ENCODE data around the gene BFAR. TPM values are rescaled to one million over a fixed set of nuclear protein-coding genes. Genes with fewer than 3 reads are reported as not detected.
A peak's percentile ranks its signal among the peaks of the same experiment; 100 is the strongest.
"Not testable (repeated sequence)": the region's sequence is repeated elsewhere in the genome, so short reads cannot be mapped to it uniquely, and the experiment has no call there.

The BFAR gene
- total and polyA plus RNA-seq, 3 donors from 2014 or later = 41.7 to 63.4 (median 49.2) TPM

- no peaks in the 10 kb centered on the region for H3K9me3 ChIP-seq
- intact Hi-C loops (cut with DNase I; ENCODE audit: low total_unique reads) = no loop called here
- DNase-seq = no peak
- TF ChIP-seq CTCF (IDR thresholded peaks at IDR 0.05) = no peak
- TF ChIP-seq POLR2A (IDR thresholded peaks at IDR 0.05) = no peak
- H3K36me3 ChIP-seq (ENCODE audit: low read depth, missing control alignments) = no peaks in the 10 kb centered on the region
- peak overlapping the region in 1 of 2 donors; percentile 11 for H3K27ac ChIP-seq
- H3K4me1 ChIP-seq = peaks cover 18% of the 10 kb centered on the region
- WGBS, 2 donors = 72% methylated on average over 12 of the region's 12 CpGs
- H3K4me3 ChIP-seq = no peak overlapping the region
- H3K27me3 ChIP-seq = no peaks in the 10 kb centered on the region
Measured at GRCh38 chr16:14635395-14636165, 2.8 kb downstream of the BFAR start.

- H3K36me3 ChIP-seq (ENCODE audit: low read depth, missing control alignments); H3K9me3 ChIP-seq; H3K4me3 ChIP-seq; H3K27me3 ChIP-seq; intact Hi-C loops (cut with DNase I; ENCODE audit: low total_unique reads): not testable (repeated sequence)
- Histone ChIP-seq H3K4me1 (peaks cover 18% of the 10 kb centered on the region), H3K27ac (peak overlapping the region in 1 of 2 donors; percentile 11)
- WGBS, 2 donors = 36 to 38% methylated on average over 17 of the region's 17 CpGs
- peak; percentile 23 for DNase-seq
Measured at GRCh38 chr16:14636179-14636950, 3.6 kb downstream of the BFAR start.

- DNase-seq; H3K36me3 ChIP-seq (ENCODE audit: low read depth, missing control alignments); H3K27me3 ChIP-seq; H3K9me3 ChIP-seq; H3K4me3 ChIP-seq; H3K27ac ChIP-seq; intact Hi-C loops (cut with DNase I; ENCODE audit: low total_unique reads): not testable (repeated sequence)
- peaks cover 18% of the 10 kb centered on the region for H3K4me1 ChIP-seq
- WGBS, 2 donors = 23 to 36% methylated on average over 1 of the region's 1 CpG
Measured at GRCh38 chr16:14636951-14637240, 4.1 kb downstream of the BFAR start.

- intact Hi-C loops (cut with DNase I; ENCODE audit: low total_unique reads) = no loop called here
- Histone ChIP-seq H3K27ac (no peak overlapping the region), H3K9me3 (no peaks in the 10 kb centered on the region), H3K4me3 (no peak overlapping the region), H3K36me3 (ENCODE audit: low read depth, missing control alignments) (no peaks in the 10 kb centered on the region), H3K4me1 (peaks cover 10% of the 10 kb centered on the region), H3K27me3 (no peaks in the 10 kb centered on the region)
- WGBS, 2 donors = 84 to 89% methylated on average over 10 of the region's 10 CpGs
- no peak for TF ChIP-seq CTCF (IDR thresholded peaks at IDR 0.05)
- TF ChIP-seq POLR2A (IDR thresholded peaks at IDR 0.05) = no peak
- no peak for DNase-seq
Measured at GRCh38 chr16:14640538-14640937, 7.8 kb downstream of the BFAR start.

- H3K4me1 ChIP-seq = peaks cover 3% of the 10 kb centered on the region
- H3K9me3 ChIP-seq = no peaks in the 10 kb centered on the region
- TF ChIP-seq POLR2A (IDR thresholded peaks at IDR 0.05) (no peak), CTCF (IDR thresholded peaks at IDR 0.05) (no peak)
- no peak overlapping the region for H3K4me3 ChIP-seq
- intact Hi-C loops (cut with DNase I; ENCODE audit: low total_unique reads) = no loop called here
- 88 to 93% methylated on average over 8 of the region's 8 CpGs for WGBS, 2 donors
- DNase-seq = no peak
- H3K36me3 ChIP-seq (ENCODE audit: low read depth, missing control alignments) = no peaks in the 10 kb centered on the region
- no peaks in the 10 kb centered on the region for H3K27me3 ChIP-seq
- H3K27ac ChIP-seq = no peak overlapping the region
Measured at GRCh38 chr16:14641206-14641605, 8.5 kb downstream of the BFAR start.
